Stimulated activated CD4-positive, alpha-beta T cell treated with anti-CD3 and anti-CD28 coated beads, Interleukin-4, amount 100 ng/mL, for 4 hours (primary cell): ENCODE data around the gene DAGLA.
"Not testable (repeated sequence)": the region's sequence is repeated elsewhere in the genome, so short reads cannot be mapped to it uniquely, and the experiment has no call there.

Experiments
- DNase-seq, 2 experiments: peaks; one replicate each; pipeline ENCODE4 v3.0.0-alpha.2; 2020

The DAGLA gene

GRCh38 chr11:61666684-61667297 is 13.4 kb upstream of the DAGLA start:
- no peak for DNase-seq

- DNase-seq = no peak
Observed at GRCh38 chr11:61667684-61668305, 12.4 kb upstream of the DAGLA start.

- DNase-seq = no peak
Observed at GRCh38 chr11:61669417-61669816, 10.8 kb upstream of the DAGLA start.

- DNase-seq = no peak
Observed at GRCh38 chr11:61670626-61671025, 9.6 kb upstream of the DAGLA start.

- no peak for DNase-seq
Observed at GRCh38 chr11:61671527-61671926, 8.7 kb upstream of the DAGLA start.

GRCh38 chr11:61673946-61674467 is 6.2 kb upstream of the DAGLA start:
- DNase-seq = not testable (repeated sequence)

- no peak for DNase-seq
Observed at GRCh38 chr11:61675826-61676225, 4.4 kb upstream of the DAGLA start.

GRCh38 chr11:61679296-61679695 is 895 bp upstream of the DAGLA start:
- DNase-seq = no peak

- DNase-seq = no peak
Observed at GRCh38 chr11:61680622-61681221, 531 bp downstream of the DAGLA start.

GRCh38 chr11:61682093-61682732 is 2.0 kb downstream of the DAGLA start:
- DNase-seq = no peak

- DNase-seq = no peak
Observed at GRCh38 chr11:61682906-61683675, 2.9 kb downstream of the DAGLA start.

GRCh38 chr11:61683961-61684869 is 4.0 kb downstream of the DAGLA start:
- peak in 1 of 2 experiments; percentile 59 for DNase-seq

- DNase-seq = no peak
Observed at GRCh38 chr11:61684870-61685616, 4.9 kb downstream of the DAGLA start.

- DNase-seq = no peak
Observed at GRCh38 chr11:61685617-61685967, 5.4 kb downstream of the DAGLA start.

GRCh38 chr11:61686066-61686465 is 5.9 kb downstream of the DAGLA start:
- no peak for DNase-seq

- no peak for DNase-seq
Observed at GRCh38 chr11:61686469-61686868, 6.3 kb downstream of the DAGLA start.

GRCh38 chr11:61687420-61687819 is 7.2 kb downstream of the DAGLA start:
- DNase-seq = no peak

- DNase-seq = no peak
Observed at GRCh38 chr11:61688365-61689163, 8.4 kb downstream of the DAGLA start.

GRCh38 chr11:61689164-61689496 is 8.9 kb downstream of the DAGLA start:
- no peak for DNase-seq

- DNase-seq = no peak
Observed at GRCh38 chr11:61690706-61691379, 10.7 kb downstream of the DAGLA start.
